NCI-H146 treated with DMSO at 0.1 percent for 48 hours (cell line): ENCODE data around the gene WDR75.
"Not testable (repeated sequence)": the region's sequence is repeated elsewhere in the genome, so short reads cannot be mapped to it uniquely, and the experiment has no call there.

Experiments
- DNase-seq: peaks from one replicate; lab custom pipeline; 2025; ENCODE audit not compliant: unreplicated experiment; lab: John Stamatoyannopoulos, UW

Gene WDR75

DNA sequence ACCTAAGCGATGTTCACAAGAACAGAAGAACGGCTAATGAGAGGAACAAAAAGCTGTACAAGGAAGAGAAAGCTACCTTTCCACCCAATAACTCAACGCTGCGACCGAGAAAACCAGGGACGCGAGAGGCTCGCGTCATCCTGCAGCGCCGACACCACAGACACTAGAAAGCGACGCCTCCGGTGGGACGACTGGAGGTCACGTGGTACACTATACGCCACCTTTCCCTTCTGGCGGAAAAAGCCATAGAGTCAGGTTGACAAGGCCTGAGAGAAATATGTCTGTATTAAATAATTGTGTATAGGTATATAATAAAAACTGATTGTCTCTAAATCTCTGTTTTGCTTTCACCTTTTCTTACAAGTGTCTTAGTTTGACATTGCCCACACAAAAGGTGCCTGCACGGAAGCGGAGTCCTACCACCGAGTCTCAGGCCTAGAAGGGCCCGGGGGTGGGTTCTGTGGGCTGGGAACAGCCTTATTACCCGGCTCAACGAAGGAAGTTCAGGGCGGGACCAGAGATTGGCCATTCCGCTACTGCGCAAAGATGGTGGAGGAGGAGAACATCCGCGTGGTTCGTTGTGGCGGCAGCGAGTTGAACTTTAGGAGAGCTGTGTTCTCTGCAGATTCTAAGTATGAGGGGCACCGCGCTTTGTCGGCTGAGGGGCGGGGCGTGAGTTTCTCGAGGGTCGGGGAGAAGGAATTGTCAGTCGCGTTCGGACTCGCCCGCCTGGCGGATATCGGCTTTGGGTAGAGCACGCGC, at the start of gene WDR75:
WDR75 (plus strand) TSS at position 528 of the 762 bp plus-strand sequence; CDS start at position 547, 19 bp downstream.
- peak; percentile 81 for DNase-seq

DNA sequence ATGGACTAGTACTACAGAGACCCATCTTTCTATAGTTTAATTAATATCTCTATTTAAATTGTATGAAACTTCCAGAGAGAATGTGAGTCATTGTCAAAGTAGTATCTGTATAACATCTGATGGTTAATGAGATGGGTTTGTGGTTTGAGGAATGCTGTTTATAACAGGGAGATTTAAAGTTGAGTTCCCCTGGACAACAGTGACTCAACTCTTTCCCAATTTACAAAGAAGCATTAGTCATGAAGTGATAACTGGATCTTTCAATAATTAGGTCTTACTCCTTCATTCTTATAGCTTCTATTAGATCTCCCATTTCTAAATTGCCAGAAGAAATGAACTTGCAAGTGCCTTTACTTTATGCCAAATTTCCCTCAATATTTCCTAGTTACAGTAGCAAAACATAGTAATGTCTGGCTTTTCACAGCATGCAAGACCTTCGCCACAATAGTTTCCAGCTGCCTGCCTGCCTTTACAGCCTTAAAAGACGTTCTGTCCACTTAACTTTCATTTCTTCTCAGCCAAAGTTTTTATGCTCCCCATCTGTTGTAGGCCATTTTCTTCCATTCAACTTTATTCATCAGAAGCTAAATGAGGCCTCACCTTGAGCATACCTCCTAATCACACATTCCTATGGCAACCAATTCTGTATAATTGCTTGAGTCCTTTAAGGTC, 47.7 kb upstream of the WDR75 start:
- DNase-seq = no peak

- no peak for DNase-seq
Observed at GRCh38 chr2:189394525-189394924, 46.7 kb upstream of the WDR75 start.

- no peak for DNase-seq
Observed at GRCh38 chr2:189402932-189403331, 38.3 kb upstream of the WDR75 start.

DNA sequence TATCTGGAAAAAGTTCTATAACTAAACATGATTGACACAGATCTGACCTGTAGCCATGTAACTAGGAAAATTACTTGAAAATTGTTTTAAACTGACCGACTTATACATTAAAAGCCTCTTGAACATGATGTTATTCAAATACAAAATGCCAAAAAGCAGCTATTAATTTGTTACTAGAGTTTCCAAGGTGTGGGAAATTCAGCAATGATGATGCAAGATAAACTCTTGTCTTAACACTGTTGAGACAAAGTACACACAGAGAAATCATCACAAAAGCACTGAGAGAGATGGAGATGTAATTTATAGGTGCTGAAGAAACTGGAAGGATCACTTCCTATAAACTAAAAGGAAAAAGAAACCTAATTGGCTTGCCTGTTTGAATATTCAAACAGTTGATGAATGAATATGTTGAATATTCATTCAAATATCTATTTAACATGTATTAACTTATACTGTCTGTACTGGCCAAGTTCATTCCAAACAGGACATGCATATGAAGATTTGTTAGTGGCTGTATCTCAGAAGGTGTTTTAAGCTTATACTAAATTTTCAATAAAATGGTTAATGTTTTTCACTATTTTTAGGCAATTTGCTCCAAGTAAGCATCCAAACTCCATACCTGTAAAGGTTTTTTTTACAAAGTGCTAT, 34.6 kb upstream of the WDR75 start:
- no peak for DNase-seq

- DNase-seq = no peak
Observed at GRCh38 chr2:189407281-189408209, 33.7 kb upstream of the WDR75 start.

DNA sequence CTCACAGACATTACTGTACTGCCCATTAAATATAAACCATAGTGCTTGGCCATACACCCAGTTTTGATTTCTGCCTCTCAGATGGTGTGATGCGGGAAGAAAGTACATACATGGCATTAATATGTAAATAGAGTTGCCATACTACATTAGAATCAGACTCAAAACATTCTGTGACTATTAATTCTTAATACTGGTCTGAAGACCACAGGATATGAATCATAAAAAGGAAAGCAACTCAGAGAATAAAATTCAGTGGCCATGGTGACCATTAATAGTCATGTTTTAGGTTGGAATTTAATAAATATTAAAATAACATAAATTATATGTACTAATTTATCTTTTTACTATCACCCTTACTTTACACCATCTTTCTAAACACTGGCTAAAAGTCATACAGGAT, 33.0 kb upstream of the WDR75 start:
- no peak for DNase-seq

GRCh38 chr2:189409131-189409530, 32.1 kb upstream of the WDR75 start:
- DNase-seq = no peak

DNA sequence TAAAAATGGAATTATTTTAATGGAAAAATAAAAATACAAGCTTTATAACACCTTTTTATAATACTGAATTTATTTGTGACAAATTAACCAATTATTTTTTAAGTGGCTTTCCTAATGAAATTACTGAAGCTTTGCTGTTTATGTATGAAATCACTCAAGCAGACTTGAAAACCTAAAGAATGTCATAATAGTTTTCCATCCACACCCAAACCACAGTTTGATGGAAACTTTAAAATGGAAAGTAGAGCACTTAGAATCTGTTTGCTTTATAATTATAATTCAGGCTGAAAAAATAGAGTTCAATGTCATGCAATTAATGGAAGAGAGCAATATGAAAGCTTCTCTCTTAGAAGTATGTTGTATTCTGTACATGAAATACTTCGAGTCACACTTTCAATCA, 31.6 kb upstream of the WDR75 start:
- no peak for DNase-seq

DNA sequence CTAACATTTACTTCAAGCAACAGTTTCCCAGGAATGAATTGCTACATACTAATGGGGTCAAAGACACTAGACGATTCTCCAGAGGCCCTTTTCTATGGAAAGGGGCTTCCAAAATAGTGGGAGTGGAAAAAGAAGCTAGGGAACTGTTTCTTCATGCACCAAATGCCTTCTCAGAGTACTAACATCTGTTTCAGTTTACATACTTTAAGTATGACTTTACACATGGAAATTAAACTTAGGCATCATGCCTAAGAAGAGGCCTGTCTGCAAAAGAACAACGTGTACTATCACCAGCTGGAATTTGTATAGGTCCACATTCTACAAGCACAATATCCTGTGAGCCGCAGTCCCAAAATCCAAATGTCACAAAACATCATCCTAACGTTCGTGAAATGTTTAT, 29.4 kb upstream of the WDR75 start:
- DNase-seq = no peak

DNA sequence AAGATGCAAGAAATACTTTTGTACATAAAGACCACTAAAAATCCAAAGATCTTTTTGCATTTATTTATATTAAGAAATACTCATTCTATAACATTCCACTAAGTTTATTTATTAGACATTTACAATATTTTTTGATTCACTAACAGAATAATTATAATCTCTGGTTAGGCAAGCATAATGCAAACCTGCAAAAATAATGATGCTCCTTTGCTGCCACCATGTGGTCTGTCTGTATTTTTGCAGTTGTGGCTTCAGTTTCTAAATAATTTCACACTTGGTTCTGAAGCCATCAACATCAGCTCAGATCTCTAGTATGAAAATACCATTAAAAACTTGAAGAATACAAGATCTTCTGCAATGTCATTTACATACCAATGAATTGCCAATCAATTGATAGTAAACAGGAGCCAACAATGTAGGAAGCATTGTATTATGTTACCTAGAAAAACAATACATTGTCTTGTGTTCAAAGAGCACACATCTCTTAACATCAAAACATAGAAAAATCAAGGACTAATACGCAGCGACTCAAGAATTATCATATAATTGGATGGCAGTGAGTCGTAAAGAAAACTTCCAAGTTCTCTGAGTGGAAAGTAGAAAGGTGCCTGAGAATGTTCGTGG, 28.8 kb upstream of the WDR75 start:
- DNase-seq = peak; percentile 4

- DNase-seq = no peak
Observed at GRCh38 chr2:189413249-189413648, 28.0 kb upstream of the WDR75 start.

GRCh38 chr2:189421644-189422043, 19.6 kb upstream of the WDR75 start:
- no peak for DNase-seq

DNA sequence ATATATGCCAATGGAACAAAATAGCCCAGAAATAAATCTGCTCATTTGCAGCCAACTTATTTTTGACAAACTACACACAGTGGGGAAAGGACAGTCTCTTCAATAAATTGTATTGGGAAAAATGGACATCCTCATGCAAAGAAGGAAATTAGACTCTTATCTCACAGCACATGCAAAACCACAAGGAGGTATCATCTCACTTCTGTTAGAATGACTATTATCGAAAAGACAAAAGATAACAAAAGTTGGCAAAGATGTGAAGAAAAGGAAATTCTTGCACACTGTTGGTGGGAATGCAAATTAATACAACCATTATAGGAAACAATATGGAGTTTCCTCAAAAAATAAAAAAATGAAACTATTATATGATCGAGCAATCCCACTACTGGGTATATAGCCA, 16.3 kb upstream of the WDR75 start:
- DNase-seq = no peak

GRCh38 chr2:189425676-189426075, 15.6 kb upstream of the WDR75 start:
- DNase-seq = no peak

DNA sequence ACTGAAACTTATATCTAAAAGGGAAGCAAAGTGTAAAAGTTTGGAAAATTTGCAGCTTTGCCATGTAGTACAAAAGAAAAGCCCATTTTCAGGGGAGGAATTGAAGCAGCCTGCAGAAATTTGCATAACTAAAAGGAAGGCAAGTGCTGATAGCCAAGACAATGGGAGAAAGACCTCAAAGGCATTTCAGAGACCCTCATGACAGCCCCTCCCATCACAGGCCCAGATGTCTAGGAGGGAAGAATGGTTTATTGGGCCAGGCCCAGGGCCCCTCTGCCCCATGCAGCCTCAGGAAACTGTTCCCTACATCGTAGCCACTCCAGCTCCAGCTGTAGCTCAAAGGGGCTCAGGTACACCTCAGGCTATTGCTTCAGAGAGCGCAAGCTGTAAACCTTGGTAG, 14.4 kb upstream of the WDR75 start:
- DNase-seq = no peak

DNA sequence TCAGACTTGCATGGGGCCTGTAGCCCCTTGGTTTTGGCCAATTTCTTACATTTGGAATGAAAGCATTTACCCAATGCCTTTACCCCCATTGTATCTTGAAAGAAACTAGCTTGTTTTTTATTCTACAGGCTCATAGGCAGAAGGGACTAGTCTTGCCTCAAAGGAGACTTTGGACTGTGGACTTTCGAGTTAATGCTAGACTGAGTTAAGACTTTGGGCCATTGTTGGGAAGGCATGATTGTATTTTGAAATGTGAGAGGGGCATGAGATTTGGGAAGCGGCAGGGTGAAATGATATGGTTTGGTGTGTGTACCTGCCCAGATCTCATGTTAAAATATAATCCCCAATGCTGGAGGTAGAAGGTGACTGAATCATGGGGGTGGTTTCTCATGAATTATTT, 13.4 kb upstream of the WDR75 start:
- DNase-seq = no peak

GRCh38 chr2:189430448-189430847, 10.8 kb upstream of the WDR75 start:
- DNase-seq = not testable (repeated sequence)

DNA sequence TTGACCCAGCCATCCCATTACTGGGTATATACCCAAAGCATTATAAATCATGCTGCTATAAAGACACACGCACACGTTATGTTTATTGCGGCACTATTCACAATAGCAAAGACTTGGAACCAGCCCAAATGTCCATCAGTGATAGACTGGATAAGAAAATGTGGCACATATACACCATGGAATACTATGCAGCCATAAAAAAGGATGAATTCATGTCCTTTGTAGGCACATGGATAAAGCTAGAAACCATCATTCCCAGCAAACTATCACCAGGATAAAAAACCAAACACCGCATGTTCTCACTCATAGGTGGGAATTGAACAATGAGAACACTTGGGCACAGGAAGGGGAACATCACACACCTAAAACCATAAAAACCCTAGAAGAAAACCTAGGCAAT, 5.5 kb upstream of the WDR75 start:
- DNase-seq = not testable (repeated sequence)

DNA sequence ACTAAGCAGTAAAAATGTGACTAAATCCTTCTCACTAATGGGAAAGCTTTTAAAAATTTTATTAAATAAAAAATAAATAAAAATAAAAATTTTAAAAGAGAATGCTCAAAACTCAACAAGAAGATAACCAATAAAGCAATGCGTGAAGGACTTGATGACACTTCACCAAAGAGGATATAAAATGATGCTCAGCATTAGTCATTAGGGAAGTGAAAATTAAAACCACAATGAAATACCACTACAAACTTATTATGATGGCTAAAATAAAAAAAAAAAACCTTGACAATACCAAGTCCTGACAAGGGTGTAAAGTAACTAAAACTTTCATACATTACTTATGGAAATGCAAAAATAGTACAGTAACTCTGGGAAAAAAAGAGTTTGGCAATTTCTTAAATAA, 3.3 kb upstream of the WDR75 start:
- DNase-seq = no peak

DNA sequence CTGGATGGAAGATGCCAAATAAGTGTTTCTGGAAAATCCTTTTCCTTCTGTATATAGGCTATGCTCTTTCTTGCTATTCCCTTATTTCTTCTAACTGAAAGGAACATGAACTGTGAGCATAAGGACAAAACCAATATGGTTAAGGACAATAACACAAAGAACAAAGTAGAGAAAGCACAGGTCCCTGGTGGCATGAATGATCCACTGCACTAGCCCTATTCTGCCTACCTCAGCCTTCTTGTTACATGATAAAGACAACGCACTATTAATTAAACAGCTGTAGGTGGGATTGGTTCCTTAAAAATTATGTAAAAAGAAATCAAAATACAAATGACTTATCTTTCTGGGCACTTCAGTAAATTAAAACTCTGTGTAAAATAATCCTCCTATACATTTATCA, 1.9 kb upstream of the WDR75 start:
- no peak for DNase-seq
